Breast epithelium (tissue), 3 donors: ENCODE measurements around the gene CXCL12.

Experiments
- POLR2A ChIP-seq: fragments of 450-650 bp; IDR thresholded peaks from one replicate; pipeline ENCODE4 v1.6.1; 2016; ENCODE audit warnings: antibody characterized with exemption, mild to moderate bottlenecking, moderate library complexity
- POLR2AphosphoS5 ChIP-seq, 3 donors: sonication (generic); formaldehyde crosslinking; IDR thresholded peaks; one replicate each; pipeline ENCODE4 v1.6.1; 2017; ENCODE audit warnings: antibody characterized with exemption in 3 of 3
- TF ChIP-seq, protein P1 (sequence below), 3 donors: fragments of 450-650 bp; IDR thresholded peaks; one replicate each; pipeline ENCODE4 v1.5.1; 2016 to 2017; ENCODE audit warnings: antibody characterized with exemption in 3 of 3, mild to moderate bottlenecking in 3 of 3, moderate library complexity in 3 of 3

GRCh38 chr10:44393834-44394547 lies 9.1 kb upstream of the CXCL12 start:
- TF ChIP-seq, protein P1, sequence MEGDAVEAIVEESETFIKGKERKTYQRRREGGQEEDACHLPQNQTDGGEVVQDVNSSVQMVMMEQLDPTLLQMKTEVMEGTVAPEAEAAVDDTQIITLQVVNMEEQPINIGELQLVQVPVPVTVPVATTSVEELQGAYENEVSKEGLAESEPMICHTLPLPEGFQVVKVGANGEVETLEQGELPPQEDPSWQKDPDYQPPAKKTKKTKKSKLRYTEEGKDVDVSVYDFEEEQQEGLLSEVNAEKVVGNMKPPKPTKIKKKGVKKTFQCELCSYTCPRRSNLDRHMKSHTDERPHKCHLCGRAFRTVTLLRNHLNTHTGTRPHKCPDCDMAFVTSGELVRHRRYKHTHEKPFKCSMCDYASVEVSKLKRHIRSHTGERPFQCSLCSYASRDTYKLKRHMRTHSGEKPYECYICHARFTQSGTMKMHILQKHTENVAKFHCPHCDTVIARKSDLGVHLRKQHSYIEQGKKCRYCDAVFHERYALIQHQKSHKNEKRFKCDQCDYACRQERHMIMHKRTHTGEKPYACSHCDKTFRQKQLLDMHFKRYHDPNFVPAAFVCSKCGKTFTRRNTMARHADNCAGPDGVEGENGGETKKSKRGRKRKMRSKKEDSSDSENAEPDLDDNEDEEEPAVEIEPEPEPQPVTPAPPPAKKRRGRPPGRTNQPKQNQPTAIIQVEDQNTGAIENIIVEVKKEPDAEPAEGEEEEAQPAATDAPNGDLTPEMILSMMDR (IDR thresholded peaks at IDR 0.05): no peak
- no peak for TF ChIP-seq POLR2A
- TF ChIP-seq POLR2AphosphoS5 (IDR thresholded peaks at IDR 0.05): no peak
